Ovary (tissue), 9 donors: ENCODE data around the gene CDKL2. TPM values are rescaled to one million over a fixed set of nuclear protein-coding genes. Genes with fewer than 3 reads are reported as not detected.
A peak's percentile ranks its signal among the peaks of the same experiment; 100 is the strongest.

ENCODE experiments used
- DNase-seq, 5 donors: peaks; one replicate each; pipeline ENCODE4 v3.0.0-alpha.2; 2019 to 2020
- H3K27ac ChIP-seq, 2 donors: fragments of 200-600 bp; one replicate each; pipeline versions ENCODE4 v1.5.1 to v1.8.0; 2019 to 2022
- H3K27me3 ChIP-seq: fragments of 200-600 bp; one replicate; pipeline ENCODE4 v1.8.0; 2022
- H3K36me3 ChIP-seq: fragments of 200-600 bp; sonication (generic); one replicate; pipeline ENCODE4 v1.5.1; 2019
- H3K4me1 ChIP-seq: one replicate; pipeline ENCODE4 v1.8.1; 2013; ENCODE audit warnings: mild to moderate bottlenecking, moderate library complexity; ENCODE audit not compliant: insufficient read depth
- H3K4me3 ChIP-seq: fragments of 200-600 bp; sonication (generic); one replicate; pipeline ENCODE4 v1.5.1; 2017
- H3K9me3 ChIP-seq, 2 donors: fragments of 200-600 bp in 1 of 2; sonication (generic) in 1 of 2; one replicate each; pipeline versions ENCODE4 v1.5.1 to v1.8.1; 2013 to 2019; ENCODE audit warnings: mild to moderate bottlenecking in 1 of 2, moderate library complexity in 1 of 2
- EP300 ChIP-seq: sonication (generic); formaldehyde crosslinking; IDR thresholded peaks from one replicate; pipeline ENCODE4 v1.6.1; 2017; ENCODE audit warnings: antibody characterized with exemption
- POLR2A ChIP-seq: fragments of 450-650 bp; IDR thresholded peaks from one replicate; pipeline ENCODE4 v1.6.1; 2017; ENCODE audit warnings: antibody characterized with exemption, mild to moderate bottlenecking, moderate library complexity
- WGBS, 3 donors: extraction: QIAGEN DNeasy Blood & Tissue Kit in 1 of 3; methylation state at CpG; one replicate each; pipeline versions ENCODE4 v1.1.5 to v1.1.7; 2013 to 2017; 5-methylcytosine and 5-hydroxymethylcytosine counted together
- intact Hi-C, 4 donors: fragments of 100-400 bp; cut with DNase I; formaldehyde crosslinking; loops; one replicate each; pipeline versions ENCODE4 v1.11.0 to v1.15.1; 2022 to 2023
- polyA plus RNA-seq, 2 donors: library from polyadenylated mRNA; stranded (reverse); fragments of 200-250 nt in 1 of 2; fragments of 350-450 nt in 1 of 2; fragmentation: Illumina TruSeq in 1 of 2; extraction: RNeasy Lipid Tissue Mini Kit (QIAGEN cat#74804) in 1 of 2; gene quantifications; one replicate each; pipeline ENCODE4 v1.2.3, GENCODE V29; 2013 to 2014
- total RNA-seq, 7 donors: library from RNA; depleted of rRNA in 2 of 7; stranded (reverse); fragments of >200 nt in 2 of 7; fragmentation: NEBNext Ultra II Directional in 3 of 7; extraction: Animal tissue kit (Norgen Biotek cat#: 25700) in 3 of 7; gene quantifications; one replicate each; pipeline versions ENCODE4 v1.1.0 to v1.2.4, GENCODE V29; 2016 to 2023
- TF ChIP-seq, protein P1 (sequence below), 3 donors: fragments of 450-650 bp in 2 of 3; fragments of 200-600 bp in 1 of 3; IDR thresholded peaks; one replicate each; pipeline versions ENCODE4 v1.5.1 to v1.8.0; 2016 to 2022; ENCODE audit warnings: antibody characterized with exemption in 3 of 3, mild to moderate bottlenecking in 1 of 3
- donor health status: DM: no; HTN: no; CAD: no; lungs with moderate emphysema.
- donor health status: DM: no; HTN: no; CAD: no.
- donor health status: Bipolar disorder and iron deficiency.
- donor health status: DM: yes; HTN: yes; CAD: no.
- donor health status: DM: no; HTN: no; CAD: no.
- donor health status: DM: yes; HTN: yes; CAD: no.

CDKL2 gene
- total and polyA plus RNA-seq, 9 donors = 0.45 to 3.4 (median 1.4) TPM

DNA sequence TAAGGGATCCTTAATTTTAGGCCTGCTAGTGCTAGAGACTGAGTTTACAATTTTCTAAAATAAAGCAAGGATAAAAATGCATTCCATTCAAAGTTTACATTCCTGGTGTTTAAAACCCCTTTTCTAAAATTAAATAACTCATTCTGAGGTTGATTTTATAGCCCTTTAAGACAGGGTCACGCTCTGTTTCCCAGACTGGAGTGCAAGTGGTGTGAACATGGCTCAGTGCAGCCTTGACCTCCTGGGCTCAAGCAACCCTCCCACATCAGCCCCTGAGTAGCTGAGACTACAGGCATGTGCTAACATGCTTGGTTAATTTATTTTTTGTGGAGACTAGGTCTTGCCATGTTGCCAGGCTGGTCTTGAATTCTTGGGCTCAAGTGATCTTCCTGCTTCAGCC lies 6.8 kb upstream of the CDKL2 start:
- H3K4me3 ChIP-seq = no peak overlapping the region
- H3K27ac ChIP-seq = no peak overlapping the region
- intact Hi-C loops = no loop called here
- no peaks in the 10 kb centered on the region for H3K36me3 ChIP-seq
- H3K4me1 ChIP-seq = peaks cover 2% of the 10 kb centered on the region
- DNase-seq = peak in 2 of 5 donors; percentile 28 to 53
- H3K27me3 ChIP-seq = no peaks in the 10 kb centered on the region
- WGBS, 3 donors = 4 to 24% (median 5%) methylated on average over 1 of the region's 1 CpG
- H3K9me3 ChIP-seq = no peaks in the 10 kb centered on the region
- no peak for TF ChIP-seq POLR2A
- no peak for TF ChIP-seq EP300
- TF ChIP-seq, protein P1, sequence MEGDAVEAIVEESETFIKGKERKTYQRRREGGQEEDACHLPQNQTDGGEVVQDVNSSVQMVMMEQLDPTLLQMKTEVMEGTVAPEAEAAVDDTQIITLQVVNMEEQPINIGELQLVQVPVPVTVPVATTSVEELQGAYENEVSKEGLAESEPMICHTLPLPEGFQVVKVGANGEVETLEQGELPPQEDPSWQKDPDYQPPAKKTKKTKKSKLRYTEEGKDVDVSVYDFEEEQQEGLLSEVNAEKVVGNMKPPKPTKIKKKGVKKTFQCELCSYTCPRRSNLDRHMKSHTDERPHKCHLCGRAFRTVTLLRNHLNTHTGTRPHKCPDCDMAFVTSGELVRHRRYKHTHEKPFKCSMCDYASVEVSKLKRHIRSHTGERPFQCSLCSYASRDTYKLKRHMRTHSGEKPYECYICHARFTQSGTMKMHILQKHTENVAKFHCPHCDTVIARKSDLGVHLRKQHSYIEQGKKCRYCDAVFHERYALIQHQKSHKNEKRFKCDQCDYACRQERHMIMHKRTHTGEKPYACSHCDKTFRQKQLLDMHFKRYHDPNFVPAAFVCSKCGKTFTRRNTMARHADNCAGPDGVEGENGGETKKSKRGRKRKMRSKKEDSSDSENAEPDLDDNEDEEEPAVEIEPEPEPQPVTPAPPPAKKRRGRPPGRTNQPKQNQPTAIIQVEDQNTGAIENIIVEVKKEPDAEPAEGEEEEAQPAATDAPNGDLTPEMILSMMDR (IDR thresholded peaks at IDR 0.05) = no peak

DNA sequence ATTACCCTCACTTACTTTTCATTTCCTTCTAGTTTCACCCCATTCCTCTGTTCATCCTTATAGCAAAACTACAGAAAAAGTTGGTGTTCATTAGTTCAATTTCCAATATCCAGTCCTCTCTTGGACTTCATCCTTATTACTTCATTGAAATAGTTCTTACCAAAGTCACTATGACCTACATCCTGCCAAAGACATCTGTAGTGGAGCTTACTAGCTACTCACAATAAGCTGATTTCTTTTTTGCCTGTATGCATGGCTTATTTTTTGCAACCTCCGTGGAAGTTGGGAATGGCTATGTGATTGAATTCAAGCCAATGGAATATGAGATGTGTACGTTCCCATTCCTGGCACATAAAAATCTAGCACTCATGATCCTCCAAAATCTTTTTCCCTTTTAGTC lies 4.6 kb upstream of the CDKL2 start:
- DNase-seq = no peak
- H3K4me1 ChIP-seq = peaks cover 3% of the 10 kb centered on the region
- no peak overlapping the region for H3K4me3 ChIP-seq
- WGBS, 3 donors = 39 to 58% (median 45%) methylated on average over 2 of the region's 2 CpGs
- H3K27me3 ChIP-seq = no peaks in the 10 kb centered on the region
- no peak overlapping the region for H3K27ac ChIP-seq
- TF ChIP-seq, protein P1 (IDR thresholded peaks at IDR 0.05) = no peak
- no peak for TF ChIP-seq EP300
- no peak for TF ChIP-seq POLR2A
- intact Hi-C loops = no loop called here
- H3K9me3 ChIP-seq = no peaks in the 10 kb centered on the region
- H3K36me3 ChIP-seq = no peaks in the 10 kb centered on the region

- Histone ChIP-seq H3K27ac (no peak overlapping the region), H3K9me3 (no peaks in the 10 kb centered on the region), H3K36me3 (no peaks in the 10 kb centered on the region), H3K4me3 (no peak overlapping the region), H3K4me1 (peaks cover 4% of the 10 kb centered on the region), H3K27me3 (no peaks in the 10 kb centered on the region)
- DNase-seq = no peak
- intact Hi-C loops = no loop called here
- TF ChIP-seq EP300 (no peak), POLR2A (no peak)
- TF ChIP-seq, protein P1 (IDR thresholded peaks at IDR 0.05) = no peak
- WGBS, 3 donors = 89 to 93% (median 90%) methylated on average over 3 of the region's 3 CpGs
Observed at GRCh38 chr4:75634281-75634680, 4.0 kb upstream of the CDKL2 start.

DNA sequence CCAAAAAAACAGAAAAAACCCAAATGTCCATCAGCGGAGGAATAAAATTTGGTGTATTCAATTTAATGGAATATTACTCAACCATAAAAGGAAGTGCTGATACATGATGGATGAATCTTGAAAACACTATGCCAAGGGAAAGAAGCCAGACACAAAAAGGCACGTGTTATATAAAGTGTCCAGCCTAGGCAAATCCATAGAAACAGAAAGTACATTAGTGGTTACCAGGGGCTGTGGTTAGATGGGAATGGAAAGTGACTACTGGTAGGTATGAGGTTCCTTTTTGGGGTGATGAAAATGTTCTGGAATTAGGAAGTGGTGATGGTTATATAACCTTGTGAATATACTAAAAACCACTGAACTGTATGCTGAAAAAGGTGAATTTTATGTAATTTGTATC lies 3.5 kb upstream of the CDKL2 start:
- H3K27me3 ChIP-seq = no peaks in the 10 kb centered on the region
- no peak overlapping the region for H3K27ac ChIP-seq
- H3K4me1 ChIP-seq = peaks cover 4% of the 10 kb centered on the region
- no peak overlapping the region for H3K4me3 ChIP-seq
- H3K9me3 ChIP-seq = no peaks in the 10 kb centered on the region
- WGBS, 3 donors = 76 to 92% (median 91%) methylated on average over 2 of the region's 2 CpGs
- no peak for DNase-seq
- TF ChIP-seq POLR2A = no peak
- no peak for TF ChIP-seq EP300
- TF ChIP-seq, protein P1 (IDR thresholded peaks at IDR 0.05) = no peak
- intact Hi-C loops = no loop called here
- H3K36me3 ChIP-seq = no peaks in the 10 kb centered on the region
